Purkinje cell (primary cell): ENCODE data around the gene NAA10. TPM values are rescaled to one million over a fixed set of nuclear protein-coding genes. Genes with fewer than 3 reads are reported as not detected.

Source experiments
- polyA plus RNA-seq: library from polyadenylated mRNA; unstranded; fragments of >200 nt; fragmentation: Nextera tagmentation; gene quantifications from 2 replicates; pipeline ENCODE4 v1.2.1, GENCODE V29; 2014

Gene NAA10
- polyA plus RNA-seq, result 53.4 and 55.0 TPM in 2 replicates

GRCh38 chrX:153934762-153935325 lies at the start of gene NAA10:
TSS of gene NAA10 (minus strand) at chrX:153935037. CDS start at chrX:153934904, 133 bp downstream.

GRCh38 chrX:153972368-153973126 lies 37.7 kb upstream of the NAA10 start, which contains the start of gene TMEM187:
TSS of gene TMEM187 (plus strand) at chrX:153972754. CDS start at chrX:153982063, 9,309 bp downstream.

GRCh38 chrX:153971450-153972367 lies 36.9 kb upstream of the NAA10 start, which contains the start of gene HCFC1:
TSS of gene HCFC1 (minus strand) at chrX:153971818. CDS start at chrX:153970840, 978 bp downstream.

GRCh38 chrX:153944140-153944799 lies 9.4 kb upstream of the NAA10 start, which contains the start of gene RENBP:
TSS of gene RENBP (minus strand) at chrX:153944643. CDS start at chrX:153944610, 33 bp downstream.

GRCh38 chrX:153925739-153926551 lies 8.9 kb downstream of the NAA10 start, which contains the start of gene ARHGAP4:
TSS of gene ARHGAP4 (minus strand) at chrX:153926264. CDS start at chrX:153926202, 62 bp downstream.

GRCh38 chrX:153903991-153904957 lies 30.6 kb downstream of the NAA10 start, which contains the start of gene AVPR2:
TSS of gene AVPR2 (plus strand) at chrX:153904673. CDS start at chrX:153905146, 473 bp downstream.

GRCh38 chrX:153885968-153886903 lies 48.6 kb downstream of the NAA10 start, which contains the start of gene L1CAM:
TSS of gene L1CAM (minus strand) at chrX:153886173. CDS start at chrX:153875836, 10,337 bp downstream.

Other genes with a start within 250 kb of the NAA10 start
- 0.39 and 0.70 TPM in 2 replicates for gene SLC6A8, start 247.1 kb downstream of the NAA10 start, polyA plus RNA-seq
- gene BCAP31, start 210.7 kb downstream of the NAA10 start, polyA plus RNA-seq, result 151 and 213 TPM in 2 replicates
- gene ABCD1, start 210.2 kb downstream of the NAA10 start, polyA plus RNA-seq, result 0.07 and 2.8 TPM in 2 replicates
- gene PLXNB3, start 170.8 kb downstream of the NAA10 start, polyA plus RNA-seq, result not detected in 2 replicates
- 2.0 TPM in 1 of 2 replicates, not detected in the other for gene SRPK3, start 154.0 kb downstream of the NAA10 start, polyA plus RNA-seq
- gene IDH3G, start 140.7 kb downstream of the NAA10 start, polyA plus RNA-seq, result 85.8 and 95.3 TPM in 2 replicates
- 580 and 718 TPM in 2 replicates for gene SSR4, start 140.4 kb downstream of the NAA10 start, polyA plus RNA-seq
- 0.43 and 2.1 TPM in 2 replicates for gene PDZD4, start 104.5 kb downstream of the NAA10 start, polyA plus RNA-seq
- gene L1CAM, start 48.9 kb downstream of the NAA10 start, polyA plus RNA-seq, result 6.9 and 7.2 TPM in 2 replicates
- gene AVPR2, start 30.4 kb downstream of the NAA10 start, polyA plus RNA-seq, result not detected in 2 replicates
- gene ARHGAP4, start 8.8 kb downstream of the NAA10 start, polyA plus RNA-seq, result not detected in 2 replicates
- gene RENBP, start 9.6 kb upstream of the NAA10 start, polyA plus RNA-seq, result not detected in 2 replicates
- gene HCFC1, start 36.8 kb upstream of the NAA10 start, polyA plus RNA-seq, result 4.1 and 5.5 TPM in 2 replicates
- 1.6 and 5.4 TPM in 2 replicates for gene TMEM187, start 37.7 kb upstream of the NAA10 start, polyA plus RNA-seq
- 2.4 and 3.6 TPM in 2 replicates for gene IRAK1, start 84.9 kb upstream of the NAA10 start, polyA plus RNA-seq
- gene MECP2, start 162.7 kb upstream of the NAA10 start, polyA plus RNA-seq, result 4.3 and 6.9 TPM in 2 replicates
- not detected in 2 replicates for gene OPN1LW, start 209.2 kb upstream of the NAA10 start, polyA plus RNA-seq
- gene OPN1MW, start 247.6 kb upstream of the NAA10 start, polyA plus RNA-seq, result not detected in 2 replicates